SU-DHL-6 (cell line): ENCODE data around the gene NAPSA.

Source experiments
- CTCF ChIP-seq: fragments of 200-600 bp; sonication (generic); IDR thresholded peaks from one replicate; pipeline ENCODE4 v1.5.1; 2017; ENCODE audit warnings: antibody characterized with exemption, mild to moderate bottlenecking, low read length, moderate library complexity; ENCODE audit not compliant: insufficient read depth, poor library complexity, severe bottlenecking
- EZH2phosphoT487 ChIP-seq: fragments of 200-600 bp; sonication (generic), shearing (Covaris generic); conservative IDR thresholded peaks from 2 replicates; pipeline ENCODE4 v1.6.1; 2018; ENCODE audit warnings: mild to moderate bottlenecking, antibody characterized with exemption, low read length, moderate library complexity, mixed read lengths

GRCh38 chr19:50310759-50311465 lies 54.5 kb downstream of the NAPSA start:
- TF ChIP-seq CTCF (no peak), EZH2phosphoT487 (no peak)
